ENCODE measurements around the gene USP12. TPM values are rescaled to one million over a fixed set of nuclear protein-coding genes. Genes with fewer than 3 reads are reported as not detected.
"Not testable (repeated sequence)": the region's sequence is repeated elsewhere in the genome, so short reads cannot be mapped to it uniquely, and the experiment has no call there.

USP12 gene, protein sequence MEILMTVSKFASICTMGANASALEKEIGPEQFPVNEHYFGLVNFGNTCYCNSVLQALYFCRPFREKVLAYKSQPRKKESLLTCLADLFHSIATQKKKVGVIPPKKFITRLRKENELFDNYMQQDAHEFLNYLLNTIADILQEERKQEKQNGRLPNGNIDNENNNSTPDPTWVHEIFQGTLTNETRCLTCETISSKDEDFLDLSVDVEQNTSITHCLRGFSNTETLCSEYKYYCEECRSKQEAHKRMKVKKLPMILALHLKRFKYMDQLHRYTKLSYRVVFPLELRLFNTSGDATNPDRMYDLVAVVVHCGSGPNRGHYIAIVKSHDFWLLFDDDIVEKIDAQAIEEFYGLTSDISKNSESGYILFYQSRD
- 21.5 TPM for polyA plus RNA-seq (ENCODE audit: insufficient read length)

- DNase-seq (ENCODE audit: low read depth), result no peak
These were observed at the start of gene USP12 for GRCh38 chr13:27171244-27171826. Gene USP12, minus strand, starts transcription at chr13:27171811. Its CDS starts 172 bp downstream, at chr13:27171639.

GRCh38 chr13:27219611-27220010, 48.0 kb upstream of the USP12 start:
- no peak for DNase-seq (ENCODE audit: low read depth)

DNA sequence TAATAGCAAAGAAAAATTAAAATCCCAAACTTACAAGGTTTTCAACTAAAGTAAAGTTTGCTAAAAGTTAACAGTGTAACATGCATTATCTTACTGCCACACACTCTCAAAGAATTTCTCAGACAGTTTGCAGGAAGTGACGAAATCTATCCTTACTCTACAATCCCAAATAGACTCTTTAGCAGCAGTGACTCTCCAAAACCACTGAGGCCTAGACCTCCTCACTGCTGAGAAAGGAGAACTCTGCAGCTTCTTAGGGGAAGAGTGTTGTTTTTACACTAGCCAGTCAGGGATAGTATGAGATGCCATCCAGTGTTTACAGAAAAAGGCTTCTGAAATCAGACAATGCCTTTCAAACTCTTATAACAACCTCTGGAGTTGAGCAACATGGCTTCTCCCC, 47.2 kb upstream of the USP12 start:
- not testable (repeated sequence) for DNase-seq (ENCODE audit: low read depth)

- not testable (repeated sequence) for DNase-seq (ENCODE audit: low read depth)
These were observed 46.2 kb upstream of the USP12 start for GRCh38 chr13:27217791-27218190.

GRCh38 chr13:27213386-27213785, 41.8 kb upstream of the USP12 start:
- DNase-seq (ENCODE audit: low read depth), result not testable (repeated sequence)

DNA sequence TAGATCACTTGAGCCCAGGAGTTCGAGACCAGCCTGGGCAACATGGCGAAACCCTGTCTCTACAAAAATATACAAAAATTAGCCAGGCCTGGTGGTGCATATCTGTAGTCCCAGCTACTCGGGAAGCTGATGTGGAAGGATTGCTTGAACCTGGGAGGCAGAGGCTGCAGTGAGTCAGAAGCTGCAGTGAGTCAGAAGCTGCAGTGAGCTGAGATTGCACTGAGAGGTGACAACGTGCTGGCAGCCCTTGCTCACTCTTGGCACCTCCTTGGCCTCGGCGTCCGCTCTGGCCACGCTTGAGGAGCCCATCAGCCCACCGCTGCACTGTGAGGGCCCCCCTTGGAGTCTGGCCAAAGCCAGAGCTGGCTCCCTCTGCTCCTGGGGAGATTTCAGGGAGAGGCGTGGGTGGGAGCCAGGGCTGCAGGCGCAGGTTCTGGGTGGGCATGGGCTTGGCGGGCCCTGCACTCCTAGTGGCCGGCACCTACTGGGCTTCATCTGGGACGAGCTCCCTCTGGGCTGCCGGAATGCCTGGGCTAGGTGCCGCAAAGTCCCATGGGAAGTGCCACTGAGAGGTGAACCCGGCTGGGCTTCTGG, 40.3 kb upstream of the USP12 start:
- no peak for DNase-seq (ENCODE audit: low read depth)

- DNase-seq (ENCODE audit: low read depth), result no peak
These were observed 39.7 kb upstream of the USP12 start for GRCh38 chr13:27211271-27211670.

DNA sequence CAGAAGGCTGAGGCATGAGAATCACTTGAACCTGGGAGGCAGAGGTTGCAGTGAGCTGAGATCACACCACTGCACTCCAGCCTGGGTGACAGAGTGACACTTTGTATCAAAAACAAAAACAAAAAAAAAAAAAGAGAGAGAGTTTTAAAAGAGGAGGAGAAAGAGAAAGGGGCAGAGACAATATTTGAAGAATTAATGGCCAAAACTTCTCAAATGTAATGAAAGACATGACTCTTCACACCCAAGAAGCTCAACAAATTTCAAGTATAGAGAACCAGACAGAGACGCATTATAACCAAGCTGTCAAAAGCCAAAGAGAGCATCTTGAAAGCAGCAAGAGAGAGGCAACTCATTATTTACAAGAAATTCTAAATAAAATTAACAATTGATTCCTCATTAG, 36.9 kb upstream of the USP12 start:
- no peak for DNase-seq (ENCODE audit: low read depth)

- DNase-seq (ENCODE audit: low read depth), result no peak
These were observed 32.2 kb upstream of the USP12 start for GRCh38 chr13:27203854-27204253.

DNA sequence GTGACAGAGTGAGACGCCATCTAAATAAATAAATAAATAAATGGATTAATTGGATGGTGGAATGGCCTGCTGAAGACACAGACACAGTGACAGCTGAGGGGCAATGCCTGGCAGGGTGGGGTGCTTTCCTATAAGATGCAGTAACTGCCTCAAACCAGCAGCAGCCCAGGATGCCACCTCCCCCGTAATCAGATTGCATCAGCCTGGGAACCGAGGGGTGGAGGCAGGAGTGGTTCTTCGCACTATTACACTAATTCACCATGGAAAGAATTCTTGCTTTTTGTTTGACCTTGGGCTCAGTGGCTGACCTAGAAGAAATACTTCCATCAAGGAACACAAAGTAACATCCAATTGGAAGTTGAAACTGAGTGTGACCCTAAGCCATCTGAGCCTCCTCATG, 31.6 kb upstream of the USP12 start:
- DNase-seq (ENCODE audit: low read depth), result no peak

DNA sequence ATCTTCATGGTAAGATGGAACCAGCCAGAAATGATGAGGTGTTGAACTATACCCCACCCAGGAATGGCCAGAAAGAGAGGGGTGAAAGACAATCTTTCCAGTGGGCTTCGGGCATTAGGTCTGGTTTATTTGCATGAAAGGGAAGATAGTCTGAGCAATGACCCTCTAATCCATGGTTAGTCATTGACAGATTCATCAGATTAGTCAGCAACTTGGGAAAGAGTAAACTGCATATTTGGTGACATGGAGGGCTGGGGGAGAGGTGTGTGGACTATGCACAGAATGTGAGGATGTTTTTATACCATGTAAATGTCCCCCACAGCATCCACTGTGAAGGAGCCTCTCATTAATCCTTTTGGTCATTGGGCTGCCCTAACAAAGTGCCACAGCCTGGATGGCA, 30.1 kb upstream of the USP12 start:
- DNase-seq (ENCODE audit: low read depth), result no peak

- DNase-seq (ENCODE audit: low read depth), result no peak
These were observed 28.9 kb upstream of the USP12 start for GRCh38 chr13:27200413-27201070.

- no peak for DNase-seq (ENCODE audit: low read depth)
These were observed 28.1 kb upstream of the USP12 start for GRCh38 chr13:27199696-27200095.

DNA sequence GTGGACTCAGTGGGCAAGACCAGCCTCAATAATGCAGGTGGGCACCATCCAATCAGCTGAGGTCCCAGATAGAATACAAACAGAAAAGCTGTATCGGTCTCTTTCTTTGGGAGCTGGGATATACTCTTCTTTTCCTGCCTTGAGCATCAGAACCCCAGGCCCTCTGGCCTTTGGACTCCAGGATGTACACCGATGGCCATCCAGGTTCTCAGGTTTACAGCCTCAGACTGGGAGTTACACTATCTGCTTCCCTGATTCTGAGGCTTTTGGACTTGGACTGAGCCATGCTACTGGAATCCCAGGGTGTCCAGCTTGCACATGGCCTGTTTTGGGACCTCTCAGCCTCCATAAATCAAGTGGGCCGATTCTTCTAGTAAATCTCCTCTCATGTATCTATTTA, 27.6 kb upstream of the USP12 start:
- DNase-seq (ENCODE audit: low read depth), result no peak

DNA sequence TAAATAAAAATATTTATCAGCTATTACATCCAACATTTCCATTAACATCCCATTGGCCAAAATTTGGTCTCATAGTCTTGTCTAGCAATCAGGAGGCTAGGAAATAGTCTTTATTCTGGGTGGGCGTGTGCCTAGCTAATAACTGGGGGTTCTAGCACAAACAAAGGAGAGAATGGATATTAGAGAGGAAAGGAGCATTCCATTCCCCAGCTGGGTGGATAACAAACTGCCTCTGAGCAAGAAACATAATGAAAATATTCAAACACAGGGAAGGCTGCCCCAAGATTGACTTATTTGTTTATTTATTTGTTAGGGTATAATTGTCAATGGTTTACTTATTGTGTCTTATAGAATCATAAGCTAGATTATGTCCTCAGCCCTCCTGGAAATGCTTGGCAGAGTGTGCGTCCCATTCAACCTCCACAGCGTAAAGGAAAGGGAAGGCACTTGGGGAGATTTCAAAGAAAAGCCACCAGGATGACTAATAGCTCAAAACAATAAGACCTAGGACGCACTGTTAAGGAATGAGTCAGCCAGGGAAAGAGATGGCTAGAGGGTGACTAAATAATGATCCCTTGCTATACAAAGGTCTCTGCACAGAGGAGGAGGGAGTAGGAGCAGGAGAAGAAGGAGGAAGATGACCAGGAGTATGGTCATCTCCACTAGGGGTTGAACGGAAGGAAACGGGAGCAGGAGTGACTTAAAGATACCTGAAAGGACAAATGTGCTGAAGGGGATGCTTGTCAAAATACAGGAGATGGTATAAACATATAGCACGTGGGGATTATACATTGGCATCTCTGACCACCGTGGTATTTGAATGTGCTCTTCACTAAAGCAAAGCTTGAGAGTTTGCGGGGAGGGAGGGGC, 23.5 kb upstream of the USP12 start:
- no peak for DNase-seq (ENCODE audit: low read depth)

- no peak for DNase-seq (ENCODE audit: low read depth)
These were observed 22.6 kb upstream of the USP12 start for GRCh38 chr13:27194209-27194608.

DNA sequence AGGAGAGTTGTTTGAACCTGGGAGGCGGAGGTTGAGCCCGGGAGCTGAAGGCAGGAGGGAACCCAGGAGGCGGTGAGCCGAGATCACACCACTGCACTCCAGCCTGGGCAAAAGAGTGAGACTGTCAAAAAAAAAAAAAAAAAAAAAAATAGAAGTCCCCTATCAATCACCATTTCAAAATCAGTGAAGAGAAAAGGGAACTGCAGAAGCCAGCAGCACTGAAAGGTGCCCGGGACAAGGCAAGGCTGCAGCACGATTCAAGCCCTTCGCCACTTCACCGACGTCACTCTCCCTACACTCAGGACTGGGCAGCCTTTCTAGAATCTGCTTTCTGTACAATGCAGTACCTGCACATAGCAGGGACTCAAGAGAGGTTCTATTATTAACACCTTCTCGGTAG, 21.9 kb upstream of the USP12 start:
- DNase-seq (ENCODE audit: low read depth), result no peak

GRCh38 chr13:27192973-27193372, 21.4 kb upstream of the USP12 start:
- no peak for DNase-seq (ENCODE audit: low read depth)

DNA sequence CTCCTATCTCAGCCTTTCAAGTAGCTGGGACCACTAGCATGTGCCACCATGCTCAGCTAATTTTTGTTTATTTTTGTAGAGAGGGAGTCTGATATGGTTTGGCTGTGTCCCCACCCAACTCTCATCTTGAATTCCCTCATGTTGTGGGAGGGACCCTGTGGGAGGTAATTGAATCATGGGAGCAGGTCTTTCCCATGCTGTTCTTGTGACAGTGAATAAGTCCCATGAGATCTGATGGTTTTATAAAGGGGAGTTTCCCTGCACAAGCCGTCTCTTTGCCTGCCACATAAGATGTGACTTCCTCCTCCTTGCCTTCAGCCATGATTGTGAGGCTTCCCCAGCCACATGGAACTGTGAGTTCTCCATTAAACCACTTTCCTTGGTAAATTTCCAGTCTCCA, 20.8 kb upstream of the USP12 start:
- DNase-seq (ENCODE audit: low read depth), result not testable (repeated sequence)

DNA sequence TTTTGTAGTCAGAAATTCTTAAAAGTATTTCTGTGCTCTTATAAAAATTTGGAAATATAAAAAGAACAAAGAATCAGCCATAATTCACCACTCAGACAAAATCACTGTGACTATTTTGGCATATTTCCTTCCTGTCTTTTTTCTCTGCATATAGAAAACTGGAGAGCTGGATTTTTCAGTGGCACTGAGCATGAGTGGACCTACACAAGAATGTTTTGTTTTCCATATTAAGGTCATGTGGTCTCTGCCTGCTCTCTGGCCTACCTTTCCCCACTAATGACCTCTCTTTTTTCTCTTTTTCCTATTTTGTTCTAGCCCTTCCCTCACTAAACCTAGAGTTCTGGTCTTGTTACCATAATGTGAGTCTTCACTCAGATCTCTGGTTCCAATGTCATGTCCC, 17.6 kb upstream of the USP12 start:
- DNase-seq (ENCODE audit: low read depth), result no peak

DNA sequence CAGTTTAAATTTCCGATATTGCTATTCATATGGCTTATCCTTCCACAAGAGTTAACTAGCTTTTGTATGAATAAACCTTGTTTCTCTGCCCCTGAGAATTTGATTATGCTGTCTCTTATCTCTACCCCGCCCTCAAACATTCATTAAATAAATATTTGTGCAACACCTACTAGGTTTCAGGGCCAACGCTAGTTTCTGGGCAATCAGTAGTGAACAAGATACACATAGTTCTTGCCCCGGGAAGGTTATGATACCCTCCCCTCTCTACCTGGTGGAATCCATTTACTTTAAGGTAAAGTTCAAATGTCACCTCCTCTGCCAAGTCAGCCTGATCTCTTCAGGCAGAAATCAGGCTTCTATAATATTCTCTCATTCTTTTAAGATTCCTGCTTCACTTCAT, 16.6 kb upstream of the USP12 start:
- no peak for DNase-seq (ENCODE audit: low read depth)

DNA sequence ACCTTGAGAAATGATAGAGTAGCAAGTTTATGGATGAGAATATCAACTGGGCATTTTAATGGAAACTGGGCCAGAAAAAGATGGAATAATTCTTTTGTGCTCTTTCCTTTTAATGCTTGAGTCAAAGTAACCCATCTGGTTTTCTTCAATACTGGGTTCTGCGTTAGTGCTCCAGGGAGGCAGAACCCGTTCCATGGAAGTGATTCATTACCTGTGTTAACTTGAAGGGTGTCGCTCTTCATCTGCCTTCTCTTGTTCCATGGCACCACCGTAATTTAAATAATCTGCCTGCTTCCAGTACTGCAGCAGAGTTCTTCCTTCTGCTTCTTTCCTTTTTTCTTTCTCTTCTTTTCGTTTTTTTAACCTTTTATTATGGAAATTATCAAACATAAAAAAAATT, 14.7 kb upstream of the USP12 start:
- DNase-seq (ENCODE audit: low read depth), result no peak

Data from forelimb muscle (tissue), 1 donor.